Caki2 (cell line): Measurements from ENCODE around the gene SLX4. TPM values are rescaled to one million over a fixed set of nuclear protein-coding genes. Genes with fewer than 3 reads are reported as not detected.

Source experiments
- DNase-seq: peaks from one replicate; pipeline ENCODE4 v3.0.0-alpha.2; 2015; ENCODE audit warnings: low read depth
- in situ Hi-C: cut with HindIII; loops from 2 replicates; pipeline ENCODE4 v1.10.0; 2016; ENCODE audit warnings: low sequenced_read_pairs, low pct_unique_long_range_greater_than_20kb, mixed read lengths
- total RNA-seq: library from RNA; depleted of rRNA; stranded (reverse); fragments of >200 nt; shearing (Covaris generic); gene quantifications from 2 replicates; pipeline ENCODE4 v1.2.3, GENCODE V29; 2014; ENCODE audit warnings: low replicate concordance

Gene SLX4
- total RNA-seq, 1 experiment from 2014 or later, result 4.8 TPM

DNA sequence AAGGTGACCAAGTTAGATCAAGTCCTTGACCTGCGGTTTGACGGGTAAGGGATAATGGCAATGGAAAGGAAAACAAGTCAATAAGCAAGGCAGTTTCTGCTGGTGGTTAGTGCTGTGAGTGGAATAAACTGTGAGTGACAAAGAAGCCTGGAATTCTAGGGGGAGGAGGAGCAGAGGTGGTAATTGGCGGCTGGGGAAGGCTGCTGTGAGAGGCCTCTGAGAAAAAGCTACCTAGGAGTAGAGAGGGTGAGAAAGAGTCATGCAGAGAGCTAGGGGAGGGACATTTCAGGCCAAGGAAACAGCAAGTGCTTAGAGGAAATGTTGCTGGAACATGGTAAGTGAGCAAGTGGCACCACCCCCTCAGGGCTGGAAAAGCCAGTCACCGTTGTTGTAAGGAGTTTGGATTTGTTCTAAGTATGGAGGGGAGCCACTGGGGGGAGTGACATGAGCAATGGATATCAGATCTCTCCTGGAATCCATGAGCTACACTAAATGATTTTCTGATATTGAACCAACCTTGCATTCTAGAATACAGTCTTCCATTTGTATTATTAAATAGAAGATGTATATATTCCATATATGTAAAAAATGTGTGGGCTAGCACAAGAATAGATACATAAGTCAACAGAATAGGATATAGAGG is 40.9 kb downstream of the SLX4 start:
- no peak for DNase-seq
- in situ Hi-C loops, result no loop called here

DNA sequence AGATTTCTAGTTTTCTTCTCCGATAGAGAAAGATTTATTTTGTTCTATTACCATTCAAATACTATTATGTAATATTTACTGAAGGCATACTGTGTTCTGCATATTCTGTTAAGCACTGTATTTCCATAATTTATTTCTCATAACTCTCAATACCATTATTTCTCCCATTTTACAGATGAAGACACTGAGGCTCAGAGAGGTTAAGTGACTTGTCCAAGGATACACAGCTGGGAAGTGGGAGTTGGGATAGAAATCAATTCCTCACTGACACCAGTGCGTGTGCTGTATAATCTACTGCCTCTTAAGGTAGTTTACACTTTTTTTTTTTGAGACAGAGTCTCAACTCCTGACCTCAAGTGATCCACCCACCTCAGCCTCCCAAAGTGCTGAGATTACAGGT is 41.6 kb downstream of the SLX4 start:
- in situ Hi-C loops, result no loop called here
- DNase-seq, result no peak

DNA sequence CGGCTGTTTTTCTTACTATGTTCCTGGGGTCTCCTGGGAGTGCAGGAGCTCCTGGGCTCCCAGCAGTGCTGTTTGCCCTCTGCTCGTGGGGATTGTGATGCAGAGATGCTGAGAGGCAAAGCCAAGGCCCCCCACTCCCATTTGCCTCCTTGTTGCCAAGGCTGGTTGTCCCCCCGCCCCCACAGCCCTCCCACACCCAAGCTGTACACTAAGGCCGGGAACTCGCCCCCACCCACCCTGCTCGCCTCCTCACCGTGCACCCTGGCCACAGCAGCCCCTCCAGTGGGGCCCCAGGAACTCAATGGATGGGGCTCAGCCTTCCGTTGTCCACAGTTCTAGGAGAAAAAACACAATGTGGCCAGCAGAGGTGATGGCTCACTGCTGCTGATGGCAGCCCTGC is 44.4 kb downstream of the SLX4 start:
- in situ Hi-C loops, result no loop called here
- DNase-seq, result no peak

DNA sequence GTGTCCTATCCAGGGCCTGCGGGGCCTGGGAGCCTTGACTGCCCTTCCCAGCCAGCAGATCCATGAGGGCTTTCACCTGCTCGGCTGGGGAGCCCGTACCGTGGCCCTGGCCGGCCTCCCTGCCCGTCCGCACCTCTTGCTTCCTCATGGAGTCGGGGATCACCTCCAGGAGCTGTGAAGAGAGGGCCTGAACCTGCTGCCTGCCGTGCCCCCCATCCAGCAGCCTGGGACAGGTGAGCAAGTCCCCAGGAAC is 46.6 kb downstream of the SLX4 start:
- in situ Hi-C loops, result no loop called here
- DNase-seq, result no peak

DNA sequence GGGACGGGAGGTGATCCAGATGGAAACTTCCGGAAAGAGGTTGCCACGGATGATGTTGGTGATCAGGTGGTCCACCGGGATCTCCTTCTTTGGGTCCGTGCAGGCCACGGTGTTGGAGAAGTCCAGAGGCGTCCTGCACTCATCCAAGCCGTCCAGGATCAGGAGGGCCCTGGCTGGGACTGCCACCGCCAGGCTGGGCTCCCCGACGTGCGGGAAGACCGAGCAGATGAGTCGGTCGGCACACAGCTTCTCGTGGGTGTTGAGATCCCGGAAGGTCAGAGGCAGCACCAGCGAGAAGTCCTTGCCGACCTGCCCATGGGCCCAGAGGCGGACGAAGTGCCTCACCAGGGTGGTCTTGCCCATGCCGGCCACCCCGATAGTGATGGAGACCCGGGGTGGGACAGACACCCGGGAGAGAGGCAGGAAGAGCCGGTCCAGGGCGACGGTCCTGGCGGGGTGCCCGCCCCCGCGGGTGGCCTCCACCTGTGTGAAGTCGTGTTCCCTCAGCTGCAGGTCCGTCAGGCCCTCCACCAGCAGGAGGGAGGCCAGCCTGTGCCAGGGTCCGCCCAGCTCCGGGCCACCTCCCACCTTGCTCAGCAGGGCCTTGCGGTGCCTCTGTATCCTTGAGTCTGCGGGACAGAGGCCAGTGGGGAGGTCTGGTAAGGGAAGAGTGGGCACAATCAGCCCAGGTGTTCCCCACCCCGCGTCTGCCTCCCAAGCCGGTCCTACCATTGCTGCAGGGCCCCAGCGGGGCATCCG is 47.1 kb downstream of the SLX4 start:
- in situ Hi-C loops, result no loop called here
- DNase-seq, result no peak

DNA sequence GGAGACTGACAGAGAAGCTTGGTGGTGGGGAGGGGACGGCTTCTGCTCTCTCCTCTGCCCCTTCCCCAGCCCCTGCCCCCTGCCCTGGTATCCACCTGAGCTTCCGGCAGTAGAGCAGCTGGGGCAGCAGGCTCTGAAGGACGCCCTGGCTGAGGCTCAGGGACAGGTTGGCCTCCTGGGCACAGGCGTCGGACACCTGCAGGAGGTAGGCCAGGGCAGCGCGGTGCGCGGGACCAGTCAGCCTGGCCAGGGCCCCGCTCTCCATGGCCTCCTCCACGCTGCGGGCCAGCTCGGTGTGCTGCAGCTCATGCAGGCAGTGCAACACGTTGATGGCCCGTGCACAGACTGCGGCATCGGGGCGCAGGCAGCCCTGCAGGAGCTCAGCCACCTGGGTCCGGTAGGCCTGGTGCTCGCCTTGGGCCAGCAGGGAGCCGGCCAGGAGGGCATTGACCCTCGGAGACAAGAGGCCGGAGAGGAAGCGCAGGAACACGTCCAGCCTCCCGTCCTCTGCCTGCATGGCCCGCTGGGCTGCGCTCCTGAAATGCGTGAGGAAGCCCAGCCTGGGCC is 48.4 kb downstream of the SLX4 start:
- in situ Hi-C loops, result no loop called here
- DNase-seq, result no peak

DNA sequence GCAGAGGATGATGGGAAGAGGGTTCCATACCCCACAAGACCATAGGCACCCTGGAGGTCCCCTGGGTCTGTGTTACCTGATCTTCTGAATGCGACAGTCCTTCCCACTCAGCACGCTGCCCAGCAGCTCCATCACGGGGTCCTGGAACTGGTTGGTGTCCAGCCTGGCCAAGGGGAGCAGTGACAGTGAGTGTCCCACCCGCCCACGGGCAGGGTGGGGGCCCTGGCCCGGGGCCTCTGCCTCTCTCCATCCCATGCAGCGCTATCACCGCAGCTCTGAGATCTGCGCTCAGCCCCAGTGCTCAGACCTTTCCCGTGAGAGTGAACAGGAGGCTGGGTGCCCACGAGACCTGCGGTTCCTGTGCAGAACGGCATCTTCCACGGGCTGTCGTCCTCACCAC is 49.8 kb downstream of the SLX4 start:
- in situ Hi-C loops, result no loop called here
- no peak for DNase-seq

DNA sequence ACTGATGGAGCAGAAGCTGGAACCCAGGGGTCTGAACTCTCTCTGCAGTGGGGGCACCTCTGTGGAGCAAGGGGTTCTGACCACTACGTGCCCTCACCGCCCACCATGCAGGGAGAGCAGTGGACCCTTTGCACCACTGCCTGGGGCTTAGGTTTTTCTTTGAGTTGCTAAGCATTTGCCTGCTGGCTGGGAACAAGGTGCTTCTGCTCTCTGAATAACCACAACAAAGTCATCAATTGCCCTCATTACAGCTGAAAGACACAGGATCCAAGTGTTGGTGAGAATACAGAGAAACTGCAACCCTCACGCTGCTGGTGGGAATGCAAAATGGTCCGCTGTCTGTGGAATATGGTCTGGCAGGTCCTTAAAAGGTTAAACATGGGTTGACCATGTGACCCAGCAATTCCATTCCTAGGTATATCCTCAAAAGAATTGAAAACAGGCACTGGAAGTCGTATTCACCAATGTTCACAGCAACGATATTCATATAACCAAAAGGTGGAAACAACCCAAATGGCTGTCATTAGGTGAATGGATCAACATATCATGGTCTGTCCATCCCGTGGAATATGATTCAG is 57.0 kb downstream of the SLX4 start:
- in situ Hi-C loops, result no loop called here
- no peak for DNase-seq

DNA sequence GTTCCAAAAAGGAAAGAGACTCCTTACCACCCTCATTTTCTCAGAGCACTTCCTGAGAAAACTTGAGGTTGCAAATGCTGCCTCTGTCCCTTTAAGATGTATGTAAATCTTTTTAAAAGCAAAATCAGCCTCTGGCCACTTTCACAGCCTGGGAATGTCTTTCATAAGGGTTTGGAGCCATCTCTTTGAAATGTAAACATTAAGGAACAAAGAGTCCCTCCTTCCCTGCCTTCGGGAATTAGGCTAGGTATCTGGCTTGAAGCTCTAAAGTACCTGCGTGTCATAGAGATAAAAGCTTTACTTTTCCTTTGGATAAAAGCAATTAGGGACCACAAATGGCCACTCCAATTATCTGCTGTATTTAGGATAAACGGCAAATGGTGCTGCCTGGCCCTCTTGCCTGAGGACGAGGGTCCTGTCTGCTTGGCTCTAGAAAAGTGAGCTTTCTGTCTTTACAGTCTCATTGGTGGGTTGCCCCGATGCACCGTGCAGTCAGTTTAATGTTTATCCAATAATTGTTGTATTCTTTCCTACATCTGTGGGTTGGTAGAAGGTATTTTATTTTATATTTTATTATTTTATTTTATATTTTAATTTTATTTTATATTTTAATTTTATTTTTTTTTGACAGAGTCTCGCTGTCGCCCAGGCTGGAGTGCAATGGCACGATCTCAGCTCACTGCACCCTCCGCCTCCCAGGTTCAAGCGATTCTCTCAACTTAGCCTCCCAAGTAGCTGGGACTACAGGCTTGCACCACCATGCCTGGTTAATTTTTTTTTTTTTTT is 58.1 kb downstream of the SLX4 start:
- DNase-seq, result no peak
- in situ Hi-C loops, result no loop called here

DNA sequence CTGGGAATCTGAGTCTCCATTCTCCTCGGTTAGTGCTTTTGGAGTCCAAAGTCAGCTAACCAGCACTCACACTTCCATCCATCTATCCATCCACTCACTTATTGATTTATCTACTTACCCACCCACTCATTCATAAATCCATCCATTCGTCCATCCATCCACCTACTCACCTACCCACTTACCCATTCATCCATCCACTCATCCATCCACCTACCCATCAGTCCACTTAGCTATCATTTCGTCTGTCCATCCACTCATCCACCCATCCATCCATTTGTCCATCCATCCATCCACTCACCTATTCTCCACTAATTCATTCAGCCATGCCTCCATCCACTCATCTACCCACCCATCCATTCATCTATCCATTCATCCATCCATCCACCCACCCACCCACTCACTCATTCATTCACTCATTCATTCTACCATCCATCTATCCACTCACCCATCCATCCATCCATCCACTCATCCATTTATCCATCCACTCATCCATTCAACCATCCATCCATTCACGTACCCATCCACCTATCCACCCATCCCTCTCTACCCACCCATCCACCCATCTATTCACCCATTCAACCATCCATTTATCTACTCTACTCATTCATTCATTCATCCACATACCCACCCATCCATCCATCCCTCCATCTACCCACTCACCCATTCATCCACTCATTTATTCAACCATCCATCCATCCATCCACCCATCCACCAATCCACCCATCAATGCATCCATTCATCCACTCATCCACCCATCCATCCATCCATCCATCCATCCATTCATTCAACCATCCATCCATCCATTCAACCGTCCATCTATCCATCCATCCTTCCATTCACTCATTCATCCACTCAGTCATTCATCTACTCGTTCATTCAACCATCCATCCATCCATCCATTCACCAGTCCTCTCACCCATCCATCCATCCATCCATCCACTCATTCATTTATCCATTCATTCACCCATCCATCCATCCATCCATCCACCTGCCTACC is 60.3 kb downstream of the SLX4 start:
- no peak for DNase-seq
- in situ Hi-C loops, result no loop called here

DNA sequence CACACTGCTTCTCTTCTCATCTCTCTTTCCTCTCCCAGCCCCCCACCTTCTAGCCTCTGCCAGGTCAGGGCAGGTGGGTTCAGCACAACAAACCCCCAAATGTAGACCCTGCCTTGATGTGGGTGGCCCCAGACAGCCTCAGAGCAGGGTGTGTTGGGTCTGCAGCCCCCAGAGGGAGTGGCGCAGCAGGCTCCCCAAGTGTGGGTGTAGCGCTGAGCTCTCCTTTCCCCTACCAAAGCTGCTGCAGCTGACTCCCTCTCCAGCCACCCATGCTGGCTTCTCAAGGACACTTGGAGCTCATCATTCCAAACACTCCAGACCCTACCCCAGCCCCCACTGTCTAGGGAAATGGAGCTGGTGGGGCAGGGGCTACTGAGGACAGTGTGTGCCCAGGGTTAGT is 61.5 kb downstream of the SLX4 start:
- in situ Hi-C loops, result no loop called here
- no peak for DNase-seq

DNA sequence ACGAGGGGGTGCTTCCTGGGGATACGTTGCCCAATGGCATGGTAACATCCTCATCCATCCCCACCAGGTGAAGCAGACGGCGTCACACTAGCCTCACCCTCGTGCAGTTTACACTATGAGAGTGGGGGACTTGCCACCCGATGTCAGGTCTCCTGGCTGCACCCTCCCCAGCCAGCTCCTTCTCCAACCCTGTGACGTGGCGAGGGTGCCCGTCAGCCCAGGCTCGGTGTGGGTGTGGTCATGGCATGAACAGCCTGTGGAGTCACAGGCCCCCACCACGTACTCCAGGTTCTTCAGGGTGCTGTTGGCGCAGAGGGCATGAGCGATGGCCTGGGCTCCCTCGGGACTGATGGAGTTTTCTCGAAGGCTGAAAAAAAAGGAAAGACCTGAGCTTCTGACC is 62.5 kb downstream of the SLX4 start:
- DNase-seq, result no peak
- in situ Hi-C loops, result no loop called here

DNA sequence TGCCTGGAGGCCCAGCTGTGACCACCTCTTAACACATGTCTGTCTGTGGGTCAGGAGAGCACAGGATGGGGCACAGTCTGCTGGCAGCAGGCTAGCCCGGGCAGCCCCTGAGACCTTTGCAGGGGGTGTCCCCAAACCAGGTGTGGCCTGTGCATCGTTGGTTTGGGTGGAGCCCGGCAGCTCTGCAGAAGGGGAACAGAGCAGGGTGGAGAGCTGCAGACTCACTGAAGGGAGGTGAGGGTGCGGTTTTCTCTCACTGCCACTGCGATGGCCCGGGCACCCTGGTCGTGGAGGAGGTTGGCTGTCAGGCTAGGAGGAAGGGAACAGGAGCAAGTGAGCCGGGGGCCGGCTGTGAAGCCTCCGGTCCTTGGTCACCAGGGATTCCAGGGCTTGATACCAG is 63.0 kb downstream of the SLX4 start:
- DNase-seq, result no peak
- in situ Hi-C loops, result no loop called here

DNA sequence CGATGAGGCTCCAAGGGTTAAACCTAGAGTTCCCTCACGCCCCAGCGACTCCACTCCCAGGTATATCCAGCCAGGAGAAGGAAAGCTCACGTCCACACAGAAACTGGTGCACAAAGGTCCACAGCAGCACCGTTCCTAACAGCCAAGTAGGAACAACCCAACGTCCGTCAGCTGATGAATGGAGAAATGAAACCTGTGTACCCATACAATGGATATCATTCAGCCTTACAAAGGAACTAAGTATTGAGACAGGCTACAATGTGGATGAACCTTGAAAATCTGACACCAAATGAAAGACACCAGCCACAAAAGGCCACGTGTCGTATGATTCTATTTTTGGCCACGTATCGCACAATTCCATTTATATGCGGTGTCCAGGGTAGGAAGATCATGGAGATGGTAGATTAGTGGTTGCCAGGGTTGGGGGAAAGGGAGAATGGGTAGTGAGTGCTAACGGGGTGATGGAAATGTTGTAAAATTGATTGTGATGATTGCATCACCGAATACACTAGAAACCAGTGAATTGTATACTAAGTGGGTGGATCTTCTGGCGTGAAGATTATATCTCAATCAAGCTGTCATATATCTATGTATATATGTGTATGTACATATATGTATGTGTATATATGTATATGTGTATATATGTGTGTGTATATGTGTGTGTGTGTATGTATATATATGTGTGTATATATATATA is 64.3 kb downstream of the SLX4 start:
- in situ Hi-C loops, result no loop called here
- no peak for DNase-seq

DNA sequence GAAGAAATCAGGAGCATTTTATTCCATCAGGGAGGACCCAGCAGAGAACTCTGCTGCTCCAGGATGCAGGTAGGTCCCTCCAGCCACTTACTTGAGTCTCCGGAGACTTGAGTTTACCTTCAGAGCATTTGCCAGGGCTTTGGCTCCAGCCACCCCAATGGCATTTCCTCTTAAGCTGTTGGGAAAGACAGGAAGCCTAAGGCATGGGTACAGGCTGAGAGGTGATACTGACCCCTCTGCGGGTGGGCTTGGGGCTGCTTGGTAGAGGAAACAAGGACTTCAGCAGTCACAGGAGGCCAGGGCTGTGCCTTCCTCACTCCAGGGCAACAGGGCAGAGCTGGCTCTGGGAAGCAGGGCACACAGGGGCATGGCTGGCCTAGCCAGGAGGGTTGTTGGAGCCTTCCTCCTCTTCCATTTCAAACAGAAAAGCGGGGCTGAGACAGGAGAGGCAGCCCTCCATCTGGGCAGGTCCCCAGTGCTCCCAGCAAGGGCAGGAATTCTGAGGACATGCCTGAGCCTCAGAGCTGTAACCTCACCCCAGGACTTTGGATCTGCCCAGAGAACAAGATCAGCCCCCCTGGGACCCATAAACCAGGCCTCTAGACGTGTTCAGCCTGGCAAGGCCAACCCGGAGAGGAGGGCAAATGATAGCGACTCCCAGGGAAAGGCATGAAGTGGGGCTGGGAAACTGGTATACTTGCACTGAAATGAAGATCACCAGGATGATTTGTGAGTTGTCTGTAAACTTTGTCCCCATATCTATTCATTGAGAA is 68.6 kb downstream of the SLX4 start:
- peak; percentile 10 for DNase-seq
- in situ Hi-C loops, result no loop called here

DNA sequence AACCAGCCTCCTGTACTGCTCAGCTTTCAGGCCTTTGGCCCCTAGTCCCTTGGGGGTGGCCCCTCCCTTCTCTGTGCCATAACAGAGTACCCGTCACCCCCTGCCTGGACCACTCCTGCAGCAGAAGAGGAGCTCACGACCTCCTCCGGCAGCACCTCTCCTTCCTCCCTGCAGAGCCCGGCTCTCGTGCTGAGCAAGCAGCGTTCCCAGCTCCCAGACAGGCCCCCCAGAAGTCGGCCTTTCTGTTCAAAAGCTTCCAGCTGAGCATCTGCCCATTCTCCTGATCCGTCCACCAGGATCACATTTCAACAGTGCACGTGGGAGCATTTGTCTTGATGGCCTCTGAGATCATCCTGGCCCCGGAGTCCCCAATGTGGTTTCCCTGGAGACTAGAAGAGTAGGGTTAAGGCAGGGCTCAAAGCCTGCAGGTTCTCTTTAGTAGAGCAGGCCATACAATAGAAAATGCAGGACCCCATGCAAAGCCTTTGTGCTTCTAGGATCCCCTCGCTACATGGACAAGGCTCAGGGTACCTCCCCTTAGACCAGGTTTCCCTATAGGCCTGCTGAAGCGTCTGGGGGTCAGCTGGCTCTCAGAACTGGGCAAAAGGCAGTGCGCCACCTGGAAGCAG is 69.8 kb downstream of the SLX4 start:
- in situ Hi-C loops, result no loop called here
- DNase-seq, result no peak
